Measurements from ENCODE around the gene DALRD3.

The DALRD3 gene

GRCh38 chr3:48993834-48994233 is 24.5 kb downstream of the DALRD3 start:
- no peak for TF ChIP-seq NFRKB (IDR thresholded peaks at IDR 0.05)
- no peak for TF ChIP-seq LEF1 (IDR thresholded peaks at IDR 0.05; ENCODE audit: borderline replicate concordance)
- TF ChIP-seq SUZ12 (IDR thresholded peaks at IDR 0.05) = no peak
- no peak for TF ChIP-seq CTBP1 (IDR thresholded peaks at IDR 0.05; ENCODE audit: borderline replicate concordance)
- TF ChIP-seq FOXK2 (IDR thresholded peaks at IDR 0.05) = no peak
- no peak for TF ChIP-seq ARNT (IDR thresholded peaks at IDR 0.05)
- no peak for TF ChIP-seq L3MBTL2 (conservative IDR thresholded peaks at IDR 0.05)
- no peak for TF ChIP-seq FOXM1 (IDR thresholded peaks at IDR 0.05; ENCODE audit: borderline replicate concordance)
- no peak for TF ChIP-seq HDGF (IDR thresholded peaks at IDR 0.05; ENCODE audit: borderline replicate concordance)
- no peak for TF ChIP-seq ZNF384 (IDR thresholded peaks at IDR 0.05)
- no peak for TF ChIP-seq PKNOX1 (IDR thresholded peaks at IDR 0.05)
- no peak for TF ChIP-seq BHLHE40 (IDR thresholded peaks at IDR 0.05; ENCODE audit: borderline replicate concordance)
- TF ChIP-seq SP1 (IDR thresholded peaks at IDR 0.05) = no peak
- no peak for TF ChIP-seq FOXA1 (IDR thresholded peaks at IDR 0.05)
- CTCF ChIA-PET = no interaction called here
- POLR2A ChIA-PET = interaction anchor here (5.9 kb wide), 1 partner anchor 13 kb away, joined by 103 read pairs; the partner anchor contains the start of gene WDR6
- no peak for DNase-seq (ENCODE audit: extremely low spot score)

- POLR2A ChIA-PET = interaction anchor here (1.2 to 5.9 kb wide), 5 partner anchors 15 to 37 kb away, joined by 5 to 103 read pairs (median 9); partner anchors contain the start of genes DALRD3, IMPDH2, NDUFAF3 and WDR6
- TF ChIP-seq HDGF (IDR thresholded peaks at IDR 0.05; ENCODE audit: borderline replicate concordance) = no peak
- no peak for TF ChIP-seq NFRKB (IDR thresholded peaks at IDR 0.05)
- no peak for TF ChIP-seq ZNF384 (IDR thresholded peaks at IDR 0.05)
- TF ChIP-seq SUZ12 (IDR thresholded peaks at IDR 0.05) = no peak
- no peak for TF ChIP-seq TARDBP (IDR thresholded peaks at IDR 0.05)
- no peak for TF ChIP-seq LEF1 (IDR thresholded peaks at IDR 0.05; ENCODE audit: borderline replicate concordance)
- no peak for TF ChIP-seq ELF4 (IDR thresholded peaks at IDR 0.05)
- TF ChIP-seq PKNOX1 (IDR thresholded peaks at IDR 0.05) = no peak
- no peak for TF ChIP-seq FOXK2 (IDR thresholded peaks at IDR 0.05)
- no peak for TF ChIP-seq SP1 (IDR thresholded peaks at IDR 0.05)
- no peak for TF ChIP-seq FOXM1 (IDR thresholded peaks at IDR 0.05; ENCODE audit: borderline replicate concordance)
- TF ChIP-seq BHLHE40 (IDR thresholded peaks at IDR 0.05; ENCODE audit: borderline replicate concordance) = no peak
- no peak for TF ChIP-seq CTBP1 (IDR thresholded peaks at IDR 0.05; ENCODE audit: borderline replicate concordance)
- no peak for TF ChIP-seq L3MBTL2 (conservative IDR thresholded peaks at IDR 0.05)
- no peak for DNase-seq (ENCODE audit: extremely low spot score)
- CTCF ChIA-PET = no interaction called here
Measured at GRCh38 chr3:48991851-48992545, 26.4 kb downstream of the DALRD3 start.

- DNase-seq (ENCODE audit: extremely low spot score) = no peak
- CTCF ChIA-PET = interaction anchor here (1.2 kb wide), 1 partner anchor 22 kb away, joined by 4 read pairs; no protein-coding TSS in a partner anchor
- TF ChIP-seq LEF1 (IDR thresholded peaks at IDR 0.05; ENCODE audit: borderline replicate concordance) = no peak
- no peak for TF ChIP-seq TARDBP (IDR thresholded peaks at IDR 0.05)
- no peak for TF ChIP-seq PKNOX1 (IDR thresholded peaks at IDR 0.05)
- TF ChIP-seq ELF4 (IDR thresholded peaks at IDR 0.05) = no peak
- TF ChIP-seq L3MBTL2 (conservative IDR thresholded peaks at IDR 0.05) = no peak
- no peak for TF ChIP-seq ZNF384 (IDR thresholded peaks at IDR 0.05)
- no peak for TF ChIP-seq FOXM1 (IDR thresholded peaks at IDR 0.05; ENCODE audit: borderline replicate concordance)
- no peak for TF ChIP-seq NFRKB (IDR thresholded peaks at IDR 0.05)
- TF ChIP-seq HDGF (IDR thresholded peaks at IDR 0.05; ENCODE audit: borderline replicate concordance) = no peak
- no peak for TF ChIP-seq SUZ12 (IDR thresholded peaks at IDR 0.05)
- TF ChIP-seq FOXA1 (IDR thresholded peaks at IDR 0.05) = no peak
- TF ChIP-seq BHLHE40 (IDR thresholded peaks at IDR 0.05; ENCODE audit: borderline replicate concordance) = no peak
- no peak for TF ChIP-seq FOXK2 (IDR thresholded peaks at IDR 0.05)
- TF ChIP-seq SP1 (IDR thresholded peaks at IDR 0.05) = no peak
- POLR2A ChIA-PET = interaction anchor here (0.7 to 5.9 kb wide), 8 partner anchors 15 to 143 kb away, joined by 3 to 103 read pairs (median 5); partner anchors contain the start of genes DALRD3, IMPDH2, NDUFAF3 and PRKAR2A
Measured at GRCh38 chr3:48990636-48991469, 27.5 kb downstream of the DALRD3 start.

GRCh38 chr3:48989796-48990635 is 28.4 kb downstream of the DALRD3 start, which contains the start of gene P4HTM:
Gene P4HTM, plus strand, starts transcription at chr3:48990241. Its CDS starts 16 bp downstream, at chr3:48990257.
- POLR2A ChIA-PET = interaction anchor here (0.8 to 5.9 kb wide), 14 partner anchors 9 to 131 kb away, joined by 3 to 103 read pairs (median 4); partner anchors contain the start of genes DALRD3, IMPDH2, NDUFAF3 and QRICH1
- TF ChIP-seq CTBP1 (IDR thresholded peaks at IDR 0.05; ENCODE audit: borderline replicate concordance) (no peak), ARNT (IDR thresholded peaks at IDR 0.05) (no peak), ELF4 (IDR thresholded peaks at IDR 0.05) (no peak), HDGF (IDR thresholded peaks at IDR 0.05; ENCODE audit: borderline replicate concordance) (no peak), FOXM1 (IDR thresholded peaks at IDR 0.05; ENCODE audit: borderline replicate concordance) (no peak), LEF1 (IDR thresholded peaks at IDR 0.05; ENCODE audit: borderline replicate concordance) (no peak), FOXK2 (IDR thresholded peaks at IDR 0.05) (no peak), TARDBP (IDR thresholded peaks at IDR 0.05) (no peak), ZNF384 (IDR thresholded peaks at IDR 0.05) (no peak), PKNOX1 (IDR thresholded peaks at IDR 0.05) (no peak), SP1 (IDR thresholded peaks at IDR 0.05) (no peak), SUZ12 (IDR thresholded peaks at IDR 0.05) (no peak), L3MBTL2 (conservative IDR thresholded peaks at IDR 0.05) (no peak), FOXA1 (IDR thresholded peaks at IDR 0.05) (no peak), NFRKB (IDR thresholded peaks at IDR 0.05) (no peak), BHLHE40 (IDR thresholded peaks at IDR 0.05; ENCODE audit: borderline replicate concordance) (no peak)
- CTCF ChIA-PET = interaction anchor here (1.0 to 1.2 kb wide), 4 partner anchors 17 to 168 kb away, joined by 3 to 4 read pairs (median 4); partner anchors contain the start of gene WDR6
- no peak for DNase-seq (ENCODE audit: extremely low spot score)

All from HEK293T (cell line).